GM12878 (cell line): Measurements from ENCODE around the gene HS3ST1. TPM values are rescaled to one million over a fixed set of nuclear protein-coding genes. Genes with fewer than 3 reads are reported as not detected.

Experiments
- ATAC-seq: fragments of 200-7000 bp; cut with Tn5 transposase; 3 replicates; pipeline ENCODE4 v1.9.1; 2020; ENCODE audit warnings: mild to moderate bottlenecking, moderate library complexity
- BruUV-seq: library from RNA; stranded (reverse); fragments of 400-500 nt; replicated peaks from 2 replicates; lab custom pipeline; 2021; lab: Mats Ljungman, UMichigan
- CTCF ChIA-PET: fragments of 300-600 bp; sonication (Branson Sonifier 250); formaldehyde crosslinking; extraction: SDS; loops from one replicate; lab custom pipeline; 2021; ENCODE audit warnings: inconsistent platforms; lab: Yijun Ruan, JAX
- POLR2A ChIA-PET: fragments of 350-600 bp; formaldehyde crosslinking; extraction: SDS; loops from one replicate; lab custom pipeline; 2021; ENCODE audit warnings: inconsistent platforms; lab: Charles Lee
- RAD21 ChIA-PET: fragments of 300-600 bp; sonication (Branson Sonifier 250); formaldehyde crosslinking; loops from one replicate; lab custom pipeline; 2023; ENCODE audit warnings: antibody characterized with exemption; ENCODE audit not compliant: unreplicated experiment; lab: Charles Lee
- SMC1A ChIA-PET: fragments of 300-600 bp; sonication (Branson Sonifier 250); formaldehyde crosslinking; loops from one replicate; lab custom pipeline; 2023; ENCODE audit not compliant: unreplicated experiment, uncharacterized antibody; lab: Charles Lee
- DNase-seq: peaks from one replicate; pipeline ENCODE4 v3.0.0-alpha.2; 2011; ENCODE audit warnings: low read depth, low spot score
- FAIRE-seq: peaks from 3 replicates; lab custom pipeline; 2011; peaks lifted over from hg19 to GRCh38; lab: Jason Lieb, UNC
- H2AFZ ChIP-seq: 2 replicates; pipeline ENCODE4 v1.6.0; 2011; ENCODE audit warnings: low read depth, low read length, control low read depth; ENCODE audit not compliant: control insufficient read depth
- H3K27ac ChIP-seq: 2 replicates; pipeline ENCODE4 v1.5.1; 2011; ENCODE audit warnings: control low read depth; ENCODE audit not compliant: control insufficient read depth, insufficient read depth
- H3K27me3 ChIP-seq, 2 experiments: replicated peaks in 1 of 2; 2 replicates each; pipeline versions ENCODE4 v1.6.0 to v1.6.1; 2011; ENCODE audit warnings: low read length in 1 of 2; ENCODE audit not compliant: control insufficient read depth in 2 of 2, insufficient read depth in 2 of 2
- H3K36me3 ChIP-seq, 2 experiments: 2 replicates each; pipeline ENCODE4 v1.5.1; 2011; ENCODE audit warnings: low read length in 1 of 2; ENCODE audit not compliant: control insufficient read depth in 2 of 2, insufficient read depth in 2 of 2
- H3K4me1 ChIP-seq: 2 replicates; pipeline ENCODE4 v1.6.1; 2011; ENCODE audit warnings: mild to moderate bottlenecking, low read length, moderate library complexity, mixed read lengths; ENCODE audit not compliant: control insufficient read depth, insufficient read depth
- H3K4me2 ChIP-seq: 2 replicates; pipeline ENCODE4 v1.6.0; 2011; ENCODE audit warnings: control low read depth; ENCODE audit not compliant: control insufficient read depth, insufficient read depth
- H3K4me3 ChIP-seq: fragments of 200-600 bp; sonication (generic); 2 replicates; pipeline ENCODE4 v1.5.1; 2016
- H3K79me2 ChIP-seq: 2 replicates; pipeline ENCODE4 v1.6.0; 2011; ENCODE audit warnings: low read length; ENCODE audit not compliant: control insufficient read depth, insufficient read depth
- H3K9ac ChIP-seq: 2 replicates; pipeline ENCODE4 v1.8.0; 2011; ENCODE audit warnings: low read length, control low read depth, mixed read lengths; ENCODE audit not compliant: control insufficient read depth, insufficient read depth
- H3K9me3 ChIP-seq: replicated peaks from 3 replicates; pipeline ENCODE4 v1.5.1; 2011; ENCODE audit warnings: mild to moderate bottlenecking, low read length; ENCODE audit not compliant: control insufficient read depth, insufficient read depth
- H4K20me1 ChIP-seq: 2 replicates; pipeline ENCODE4 v1.6.0; 2011; ENCODE audit not compliant: control insufficient read depth, insufficient read depth
- BACH1 ChIP-seq: fragments of 450-650 bp; IDR thresholded peaks from 2 replicates; pipeline ENCODE4 v1.6.1; 2017; ENCODE audit warnings: mild to moderate bottlenecking, borderline replicate concordance
- DPF2 ChIP-seq: fragments of 450-650 bp; IDR thresholded peaks from 2 replicates; pipeline ENCODE4 v1.6.1; 2017; ENCODE audit warnings: mild to moderate bottlenecking
- E4F1 ChIP-seq: fragments of 450-650 bp; IDR thresholded peaks from 2 replicates; pipeline ENCODE4 v1.6.1; 2018; ENCODE audit warnings: borderline replicate concordance, mild to moderate bottlenecking; ENCODE audit not compliant: partially characterized antibody
- LARP7 ChIP-seq: fragments of 450-650 bp; IDR thresholded peaks from 2 replicates; pipeline ENCODE4 v1.6.1; 2017; ENCODE audit warnings: mild to moderate bottlenecking
- MXI1 ChIP-seq: fragments of 150-350 bp; IDR thresholded peaks from 2 replicates; pipeline ENCODE4 v1.6.1; 2011; ENCODE audit warnings: low read depth, mild to moderate bottlenecking, inconsistent platforms, low read length, improper control_type of control experiment
- NBN ChIP-seq: fragments of 450-650 bp; IDR thresholded peaks from 2 replicates; pipeline ENCODE4 v1.6.1; 2016
- POLR2AphosphoS5 ChIP-seq: IDR thresholded peaks from 2 replicates; pipeline ENCODE4 v1.6.1; 2011; ENCODE audit warnings: mild to moderate bottlenecking, low read length, inconsistent platforms
- REST ChIP-seq: IDR thresholded peaks from 2 replicates; pipeline ENCODE4 v1.6.1; 2012; ENCODE audit warnings: mild to moderate bottlenecking, low read depth, low read length
- ZSCAN29 ChIP-seq: fragments of 450-650 bp; IDR thresholded peaks from 2 replicates; pipeline ENCODE4 v1.6.1; 2017; ENCODE audit warnings: mild to moderate bottlenecking, moderate library complexity
- WGBS: methylation state at CpG from one replicate; pipeline ENCODE4 v1.1.6; 2016; ENCODE audit warnings: low lambda C conversion rate; ENCODE audit not compliant: insufficient replicate concordance, insufficient coverage; ENCODE audit errors: missing lambda C conversion rate; 5-methylcytosine and 5-hydroxymethylcytosine counted together
- in situ Hi-C: fragments of 300-500 bp; cut with MboI; formaldehyde crosslinking; loops from 9 replicates; pipeline ENCODE4 v1.14.3; 2018; ENCODE audit warnings: mixed read lengths
- intact Hi-C: fragments of 100-400 bp; cut with micrococcal nuclease; formaldehyde crosslinking; loops from one replicate; pipeline ENCODE4 v1.14.2; 2022; ENCODE audit not compliant: unreplicated experiment
- polyA plus RNA-seq, 11 experiments: library from polyadenylated mRNA; depleted of rRNA in 4 of 11; unstranded in 6 of 11; stranded (reverse) in 5 of 11; fragments of >200 nt; fragmentation: Nextera tagmentation in 4 of 11; fragmentation: Illumina TruSeq in 1 of 11; extraction: Ambion mirVana in 4 of 11; extraction: Trizol in 1 of 11; gene quantifications; 1 replicate in 1 of 11; 2 replicates in 10 of 11; pipeline versions ENCODE4 v1.2.1 to v1.2.3, GENCODE V29; 2011 to 2016; ENCODE audit warnings: inconsistent platforms in 2 of 11, missing spikeins in 2 of 11, low read depth in 1 of 11
- total RNA-seq, 4 experiments: library from RNA; depleted of rRNA in 3 of 4; stranded (reverse); fragments of >200 nt in 3 of 4; fragmentation: Illumina TruSeq in 1 of 4; extraction: Trizol in 1 of 4; gene quantifications; 2 replicates each; pipeline versions ENCODE4 v1.2.1 to v1.2.3, GENCODE V29; 2013 to 2021
- TF ChIP-seq, protein P1 (sequence below): fragments of 450-650 bp; IDR thresholded peaks from 2 replicates; pipeline ENCODE4 v1.6.1; 2017; ENCODE audit warnings: mild to moderate bottlenecking

The HS3ST1 gene
- total and polyA plus RNA-seq, 10 of the 15 experiments (the other 5 are each of a cell fraction or from before 2014, with no cell fraction given), result 0.03 to 0.65 (median 0.13) TPM

DNA sequence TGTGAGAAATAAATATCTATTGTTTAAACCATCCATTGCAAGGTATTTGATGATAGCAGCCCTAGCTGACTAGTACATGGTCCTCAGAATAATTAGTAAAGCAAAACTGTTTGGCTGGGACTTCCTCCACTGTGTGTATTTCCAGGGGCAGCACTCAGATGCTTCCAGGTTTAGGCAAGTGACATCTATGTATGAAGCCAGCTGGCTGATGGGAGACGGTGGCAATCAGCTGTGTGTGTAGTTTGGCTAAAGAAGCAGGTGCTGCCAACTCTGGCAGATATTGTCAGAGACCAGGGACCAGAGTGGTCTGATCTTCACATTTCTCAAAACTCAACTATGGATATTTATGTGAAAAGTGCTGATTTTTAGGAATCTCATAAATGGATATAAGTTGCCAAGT, 19.1 kb downstream of the HS3ST1 start (continued):
- no peak for TF ChIP-seq REST

DNA sequence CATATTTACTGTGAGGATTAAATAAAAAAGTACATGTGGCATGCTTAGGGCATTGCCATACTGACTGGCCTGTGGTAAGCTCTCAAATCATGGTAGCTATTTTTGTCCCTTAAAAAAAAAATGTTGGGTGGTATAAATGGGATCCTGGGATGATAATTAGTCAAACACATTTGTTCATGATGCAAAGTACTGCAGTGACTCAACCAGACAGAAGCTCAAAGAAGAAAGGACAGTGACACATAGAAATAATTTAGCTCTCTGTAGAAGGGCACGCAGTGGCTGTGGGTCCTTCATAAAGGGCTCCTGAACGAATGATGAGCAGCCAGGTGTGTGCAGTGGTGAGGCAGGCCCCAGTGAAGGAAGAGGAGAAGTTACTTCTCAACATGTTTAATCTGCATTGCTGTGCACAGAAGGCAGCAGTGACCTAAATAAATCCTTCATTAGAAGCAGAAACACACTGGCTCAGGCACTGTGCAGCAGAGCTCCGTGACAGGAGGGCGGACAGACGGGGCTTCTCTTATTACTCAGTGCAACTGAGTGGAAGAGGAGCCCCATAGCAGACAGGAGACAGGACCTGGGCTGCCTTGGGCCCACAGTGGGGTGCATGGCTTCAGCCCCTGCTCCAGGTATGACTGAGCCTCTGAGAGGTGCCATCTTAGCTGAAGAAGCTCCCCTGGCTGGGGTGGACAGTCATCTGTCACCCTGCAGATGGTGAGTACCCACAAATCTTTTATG, 20.3 kb downstream of the HS3ST1 start:
- WGBS, result 13% methylated on average over 5 of the region's 5 CpGs
- intact Hi-C loops (no loop called here), in situ Hi-C loops (no loop called here)
- ChIA-PET CTCF (interaction anchor here (0.7 to 1.2 kb wide), 2 partner anchors 786 to 827 kb away, joined by 3 read pairs; no protein-coding TSS in a partner anchor), SMC1A (interaction anchor here (0.7 to 1.0 kb wide), 5 partner anchors 10 to 515 kb away, joined by 3 to 4 read pairs (median 4); no protein-coding TSS in a partner anchor), POLR2A (interaction anchor here (0.5 to 0.6 kb wide), 2 partner anchors 60 to 75 kb away, joined by 3 read pairs; no protein-coding TSS in a partner anchor), RAD21 (no interaction called here)
- Histone ChIP-seq H3K4me3 (no peak overlapping the region), H3K9me3 (no peaks in the 10 kb centered on the region), H3K36me3 (no peaks in the 10 kb centered on the region), H3K9ac (no peak overlapping the region), H2AFZ (no peak overlapping the region), H3K27me3 (no peaks in the 10 kb centered on the region), H3K79me2 (no peaks in the 10 kb centered on the region), H3K4me1 (peaks cover 9% of the 10 kb centered on the region), H3K4me2 (no peak overlapping the region), H3K27ac (no peak overlapping the region), H4K20me1 (no peaks in the 10 kb centered on the region)
- BruUV-seq, result no TSS peak
- TF ChIP-seq DPF2 (no peak), ZSCAN29 (no peak), BACH1 (no peak), NBN (no peak), POLR2AphosphoS5 (no peak), LARP7 (no peak), E4F1 (no peak), MXI1 (no peak)
- TF ChIP-seq, protein P1, sequence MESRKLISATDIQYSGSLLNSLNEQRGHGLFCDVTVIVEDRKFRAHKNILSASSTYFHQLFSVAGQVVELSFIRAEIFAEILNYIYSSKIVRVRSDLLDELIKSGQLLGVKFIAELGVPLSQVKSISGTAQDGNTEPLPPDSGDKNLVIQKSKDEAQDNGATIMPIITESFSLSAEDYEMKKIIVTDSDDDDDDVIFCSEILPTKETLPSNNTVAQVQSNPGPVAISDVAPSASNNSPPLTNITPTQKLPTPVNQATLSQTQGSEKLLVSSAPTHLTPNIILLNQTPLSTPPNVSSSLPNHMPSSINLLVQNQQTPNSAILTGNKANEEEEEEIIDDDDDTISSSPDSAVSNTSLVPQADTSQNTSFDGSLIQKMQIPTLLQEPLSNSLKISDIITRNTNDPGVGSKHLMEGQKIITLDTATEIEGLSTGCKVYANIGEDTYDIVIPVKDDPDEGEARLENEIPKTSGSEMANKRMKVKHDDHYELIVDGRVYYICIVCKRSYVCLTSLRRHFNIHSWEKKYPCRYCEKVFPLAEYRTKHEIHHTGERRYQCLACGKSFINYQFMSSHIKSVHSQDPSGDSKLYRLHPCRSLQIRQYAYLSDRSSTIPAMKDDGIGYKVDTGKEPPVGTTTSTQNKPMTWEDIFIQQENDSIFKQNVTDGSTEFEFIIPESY, result no peak
- FAIRE-seq (no peak), DNase-seq (no peak), ATAC-seq (peak; percentile 47)
